NCI-H1694 (cell line): ENCODE measurements around the gene UBC.
"Not testable (repeated sequence)": the region's sequence is repeated elsewhere in the genome, so short reads cannot be mapped to it uniquely, and the experiment has no call there.

ENCODE experiments used
- DNase-seq: peaks from one replicate; lab custom pipeline; 2025; lab: John Stamatoyannopoulos, UW

Gene UBC

GRCh38 chr12:124915239-124916236 lies 1.1 kb upstream of the UBC start:
- no peak for DNase-seq

GRCh38 chr12:124913474-124914391 lies 717 bp downstream of the UBC start:
- no peak for DNase-seq

- not testable (repeated sequence) for DNase-seq
Observed at GRCh38 chr12:124912529-124913287, 1.7 kb downstream of the UBC start.

GRCh38 chr12:124911521-124911920 lies 2.9 kb downstream of the UBC start:
- not testable (repeated sequence) for DNase-seq

- no peak for DNase-seq
Observed at GRCh38 chr12:124910561-124911478, 3.6 kb downstream of the UBC start.

- DNase-seq = no peak
Observed at GRCh38 chr12:124909831-124910560, 4.5 kb downstream of the UBC start.

- no peak for DNase-seq
Observed at GRCh38 chr12:124906606-124907261, 7.7 kb downstream of the UBC start.

- DNase-seq = no peak
Observed at GRCh38 chr12:124904306-124905098, 9.9 kb downstream of the UBC start.

- DNase-seq = no peak
Observed at GRCh38 chr12:124902916-124903315, 11.5 kb downstream of the UBC start.

GRCh38 chr12:124901003-124901402 lies 13.4 kb downstream of the UBC start:
- no peak for DNase-seq

GRCh38 chr12:124900345-124900795 lies 14.1 kb downstream of the UBC start:
- DNase-seq = not testable (repeated sequence)

- DNase-seq = no peak
Observed at GRCh38 chr12:124898923-124899294, 15.5 kb downstream of the UBC start.

GRCh38 chr12:124898200-124898922 lies 16.1 kb downstream of the UBC start:
- DNase-seq = no peak

GRCh38 chr12:124896461-124896860 lies 18.0 kb downstream of the UBC start:
- no peak for DNase-seq

- no peak for DNase-seq
Observed at GRCh38 chr12:124893792-124894516, 20.5 kb downstream of the UBC start.

GRCh38 chr12:124888260-124888659 lies 26.2 kb downstream of the UBC start:
- DNase-seq = no peak

GRCh38 chr12:124887766-124888165 lies 26.7 kb downstream of the UBC start:
- not testable (repeated sequence) for DNase-seq
